GM19023 (cell line): ENCODE measurements around the gene AMH.

ENCODE experiments used
- ATAC-seq: cut with Tn5 transposase; IDR thresholded peaks from one replicate; pipeline ENCODE4 v1.9.1; 2021; ENCODE audit warnings: mild to moderate bottlenecking, moderate library complexity; ENCODE audit not compliant: unreplicated experiment

Gene AMH

DNA sequence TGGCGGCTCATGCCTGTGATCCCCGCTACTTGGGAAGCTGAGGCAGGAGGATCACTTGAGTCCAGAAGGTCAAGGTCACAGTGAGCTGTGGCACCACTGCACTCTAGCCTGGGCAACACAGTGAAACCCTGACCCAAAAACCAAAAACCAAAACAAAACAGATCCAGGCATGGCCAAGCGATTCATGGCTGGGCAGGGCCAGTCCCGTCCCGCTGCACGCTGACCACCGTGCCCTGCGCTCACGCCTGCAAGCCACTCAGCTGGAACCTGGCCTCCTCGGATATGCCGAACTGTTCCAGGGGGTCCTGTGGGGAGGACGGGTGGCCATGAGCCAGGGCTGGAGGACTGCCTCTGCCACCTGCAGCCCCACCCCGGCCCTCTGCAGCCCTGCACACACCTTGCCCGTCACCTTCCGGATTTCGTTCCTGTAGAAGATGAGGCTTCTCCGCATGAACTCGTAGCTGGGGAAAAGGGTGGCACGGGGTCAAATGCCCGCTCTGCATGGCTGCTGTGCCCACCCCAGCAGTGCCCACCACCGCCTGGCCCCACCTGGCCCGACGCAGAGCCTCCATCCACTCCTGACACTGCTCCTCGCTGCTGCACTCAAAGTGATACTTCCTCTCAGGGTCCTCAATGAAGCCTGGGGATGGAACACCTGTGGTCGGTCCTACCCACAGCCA is 15.4 kb upstream of the AMH start:
- no peak for ATAC-seq

DNA sequence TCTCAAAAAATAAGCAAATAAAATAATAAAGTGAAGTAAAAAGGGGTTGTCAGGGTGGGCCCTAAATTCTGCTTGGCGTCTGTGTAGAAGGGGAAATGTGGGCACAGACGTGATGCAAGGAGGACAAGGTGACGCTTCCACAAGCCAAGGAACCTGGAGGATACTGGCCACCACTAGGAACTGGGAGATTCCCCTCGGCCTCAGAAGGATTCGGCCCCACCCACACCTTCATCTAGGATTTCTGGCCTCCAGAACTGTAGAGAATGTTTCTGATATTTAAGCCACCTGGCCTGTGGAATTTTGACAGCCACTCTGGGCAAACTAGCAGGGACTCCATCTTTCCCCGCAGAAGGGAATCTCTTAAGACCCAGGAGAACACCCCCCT is 14.1 kb upstream of the AMH start:
- no peak for ATAC-seq

DNA sequence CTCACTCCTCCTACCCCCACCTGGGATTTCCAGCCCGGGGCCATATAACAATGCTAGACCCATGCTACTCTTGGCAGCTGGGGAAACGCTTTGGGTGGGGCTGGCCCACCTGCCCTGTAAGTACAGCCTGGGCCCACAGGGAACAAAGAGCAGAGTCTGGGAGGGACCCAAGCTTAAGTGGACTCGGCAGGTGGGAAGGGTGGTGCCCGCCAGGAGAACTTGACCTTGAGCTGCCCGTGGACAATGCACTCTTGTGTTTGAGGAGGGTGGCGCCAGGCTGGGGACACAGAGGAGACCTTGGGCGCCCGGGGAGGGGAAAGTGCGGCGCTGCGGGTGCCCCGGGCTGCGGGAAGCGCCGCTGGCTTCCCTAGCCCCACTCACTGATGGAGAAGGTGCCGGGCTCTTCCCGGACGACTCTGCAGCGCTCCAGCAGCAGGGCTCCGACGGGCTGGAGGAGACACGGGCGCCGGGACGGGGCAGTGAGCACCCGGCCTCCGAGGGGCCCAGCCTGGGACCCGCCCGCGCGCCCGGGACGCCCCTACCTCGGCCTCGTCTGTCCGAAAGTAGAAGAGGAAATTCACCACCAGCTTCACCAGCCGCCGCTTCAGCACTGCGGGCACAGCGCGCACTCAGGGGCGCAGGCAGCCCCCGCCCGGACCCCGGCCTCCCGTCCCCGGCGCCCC is 13.6 kb upstream of the AMH start:
- peak; percentile 6 for ATAC-seq

DNA sequence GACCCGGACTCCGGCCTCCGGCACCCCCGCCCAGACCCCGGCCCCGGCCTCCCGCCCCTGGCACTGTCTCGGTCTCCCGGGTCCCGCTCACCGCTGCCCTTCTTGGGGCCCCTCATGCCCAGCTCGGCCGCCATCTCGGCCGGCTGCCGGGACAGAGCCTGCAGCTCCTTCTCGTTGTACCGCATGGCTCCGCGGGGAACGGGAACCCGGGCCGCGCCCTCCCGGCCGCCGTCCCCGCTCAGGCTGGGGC is 13.1 kb upstream of the AMH start:
- no peak for ATAC-seq

DNA sequence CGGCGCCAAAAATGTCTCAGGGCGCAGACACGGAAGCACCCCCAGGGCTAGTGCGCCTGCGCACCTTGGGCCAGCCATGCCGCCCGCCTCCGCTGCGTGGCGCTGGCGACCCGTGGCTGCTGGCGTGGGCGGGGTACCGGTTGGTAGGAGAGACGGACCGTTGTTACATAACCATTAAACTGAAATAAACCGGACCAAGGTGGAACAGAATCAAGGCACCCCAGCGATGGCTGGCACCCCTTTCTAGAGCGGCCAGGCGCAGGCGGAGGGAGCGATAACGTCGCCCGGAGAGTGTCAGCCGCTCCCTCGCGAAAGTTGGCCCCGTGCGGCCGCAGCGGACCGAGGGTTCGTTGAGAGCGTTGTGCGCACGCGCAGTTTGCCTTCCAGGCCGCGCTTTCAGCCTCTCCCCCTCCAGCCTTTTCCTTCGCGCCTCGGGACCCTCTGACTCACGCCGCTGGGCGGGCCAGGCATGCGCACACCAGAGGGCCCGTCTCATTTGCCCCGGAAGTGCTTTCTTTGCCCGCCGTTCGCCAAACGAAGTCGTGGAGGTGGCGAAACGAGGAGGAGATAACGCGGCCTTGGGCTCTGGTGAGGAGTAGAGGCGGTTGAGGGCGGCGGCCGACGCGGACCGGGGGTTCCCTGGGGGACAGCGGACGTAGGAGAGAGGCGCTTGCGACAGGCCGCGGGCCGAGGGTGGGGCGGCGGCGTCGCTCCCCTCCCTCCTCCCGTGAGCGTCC is 12.6 kb upstream of the AMH start, which contains the start of the genes PLEKHJ1 and SF3A2:
TSS of gene PLEKHJ1 (minus strand) at position 16 of the 737 bp plus-strand sequence. CDS start 81 bp downstream, outside the sequence.
TSS of gene SF3A2 (plus strand) at position 511 of the 737 bp plus-strand sequence. CDS start 6,595 bp downstream, outside the sequence.
- ATAC-seq: peak; percentile 78

DNA sequence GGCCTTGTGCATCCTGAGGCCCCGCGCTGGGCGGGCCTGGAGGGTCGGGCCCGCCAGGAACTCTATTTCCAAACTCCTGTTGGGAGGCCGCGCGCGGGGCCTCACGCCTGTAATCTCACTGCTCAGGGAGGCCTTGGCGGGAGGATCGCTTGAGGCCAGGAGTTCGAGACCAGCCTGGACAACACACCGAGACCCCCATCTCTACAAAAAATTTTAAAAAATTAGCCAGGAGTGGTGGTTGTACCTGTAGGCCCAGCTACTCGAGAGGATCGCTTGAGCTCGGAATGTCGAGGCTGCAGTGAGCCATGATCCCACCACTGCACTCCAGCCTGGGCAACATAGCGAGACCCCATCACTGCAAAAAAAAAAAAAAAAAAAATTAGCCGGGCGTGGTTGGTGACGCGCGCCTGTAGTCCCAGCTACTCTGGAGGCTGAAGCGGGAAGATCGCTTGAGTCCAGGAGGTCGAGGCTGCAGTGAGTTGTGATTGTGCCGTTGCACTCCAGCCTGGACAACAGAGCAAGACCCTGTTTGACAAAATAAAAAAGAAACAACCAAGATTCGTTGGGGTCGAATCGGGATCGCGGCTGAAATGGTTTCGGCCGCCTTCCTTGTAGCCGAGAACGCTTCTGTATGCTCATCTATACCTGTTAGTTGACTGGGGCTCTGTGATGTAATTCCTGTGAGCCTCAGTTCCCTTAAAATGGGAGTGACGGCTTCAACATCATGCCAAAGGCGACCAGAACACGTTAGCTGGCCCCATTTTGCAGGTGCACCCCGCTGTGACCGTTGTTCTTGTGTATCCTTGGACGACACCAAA is 11.9 kb upstream of the AMH start:
- ATAC-seq: no peak

DNA sequence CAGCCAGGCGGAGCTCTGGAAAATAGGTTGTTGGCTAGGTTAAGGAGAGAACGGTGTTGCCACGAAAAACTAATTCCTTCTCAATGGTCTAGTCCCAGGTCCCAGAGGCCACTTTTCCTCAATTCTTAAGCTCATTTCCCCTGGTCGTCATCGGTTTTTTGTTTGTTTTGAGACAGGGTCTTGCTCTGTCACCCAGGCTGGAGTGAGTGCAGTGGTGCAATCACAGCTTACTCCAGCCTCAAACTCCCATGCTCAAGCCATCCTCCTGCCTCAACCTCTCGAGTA is 11.3 kb upstream of the AMH start:
- no peak for ATAC-seq

DNA sequence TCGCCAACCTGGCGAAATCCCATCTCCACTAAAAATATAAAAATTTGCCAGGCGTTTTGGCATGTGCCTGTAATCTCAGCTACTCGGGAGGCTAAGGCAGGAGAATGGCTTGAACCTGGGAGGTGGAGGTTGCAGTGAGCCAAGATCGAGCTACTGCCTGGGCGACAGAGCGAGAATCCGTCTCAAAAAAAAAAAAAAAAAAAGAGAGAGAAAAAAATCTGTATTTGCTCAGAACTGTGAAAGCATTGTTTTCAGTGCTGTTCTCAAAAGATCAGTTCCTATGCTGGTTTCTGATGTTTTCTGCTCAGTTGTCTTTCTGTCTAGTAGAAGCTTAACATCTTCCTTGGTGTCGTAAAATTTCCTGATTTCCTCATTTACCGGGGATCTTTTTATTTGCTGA is 9.9 kb upstream of the AMH start:
- no peak for ATAC-seq

DNA sequence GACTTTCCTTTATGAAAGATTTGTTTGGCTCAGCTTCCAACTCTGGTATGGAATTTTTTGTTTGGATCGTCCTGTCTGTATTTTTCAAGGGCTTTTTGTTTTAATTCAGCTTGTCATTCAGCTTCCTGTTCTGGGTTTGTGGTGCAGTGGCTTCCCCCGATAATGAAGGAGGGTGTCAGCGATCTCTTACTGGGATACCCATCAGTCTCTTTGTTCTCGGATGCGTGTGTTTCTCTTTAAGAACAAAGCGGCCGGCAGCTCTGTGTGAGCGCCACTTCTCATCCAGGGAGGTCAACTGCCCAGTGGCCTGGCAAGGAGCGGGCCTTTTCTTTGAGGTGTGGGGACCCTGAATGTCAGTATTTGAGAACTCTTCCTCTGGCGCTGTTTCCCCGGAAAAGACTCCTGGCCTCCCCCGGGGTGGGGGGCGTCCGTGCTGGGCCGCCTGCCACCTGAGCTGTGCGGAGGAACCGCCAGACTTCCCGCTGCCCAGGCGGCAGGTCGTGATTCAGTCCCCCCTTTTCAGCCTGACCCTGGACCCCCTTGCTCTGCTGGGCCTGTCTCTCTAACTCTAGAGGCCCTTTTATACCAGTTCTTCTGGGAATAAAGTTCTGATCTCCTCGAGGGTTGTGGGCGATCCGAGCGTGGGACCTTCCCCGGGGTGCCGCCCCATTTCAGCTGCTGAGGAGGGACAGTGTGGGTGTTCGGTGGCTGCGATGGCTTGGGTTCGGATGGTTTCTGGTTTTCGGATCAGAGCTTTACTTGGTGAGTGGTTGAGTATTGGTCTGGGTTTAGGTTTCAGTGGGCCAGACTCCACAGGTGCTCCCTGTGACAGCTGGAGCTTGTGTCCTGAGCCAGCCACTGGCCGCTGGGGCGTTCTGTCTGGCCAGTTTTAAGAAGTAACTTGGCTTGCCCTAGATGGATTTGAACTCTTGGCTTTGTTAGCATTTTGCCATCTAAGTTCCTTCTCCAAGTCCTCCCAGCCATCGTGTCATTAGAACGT is 9.1 kb upstream of the AMH start:
- no peak for ATAC-seq

DNA sequence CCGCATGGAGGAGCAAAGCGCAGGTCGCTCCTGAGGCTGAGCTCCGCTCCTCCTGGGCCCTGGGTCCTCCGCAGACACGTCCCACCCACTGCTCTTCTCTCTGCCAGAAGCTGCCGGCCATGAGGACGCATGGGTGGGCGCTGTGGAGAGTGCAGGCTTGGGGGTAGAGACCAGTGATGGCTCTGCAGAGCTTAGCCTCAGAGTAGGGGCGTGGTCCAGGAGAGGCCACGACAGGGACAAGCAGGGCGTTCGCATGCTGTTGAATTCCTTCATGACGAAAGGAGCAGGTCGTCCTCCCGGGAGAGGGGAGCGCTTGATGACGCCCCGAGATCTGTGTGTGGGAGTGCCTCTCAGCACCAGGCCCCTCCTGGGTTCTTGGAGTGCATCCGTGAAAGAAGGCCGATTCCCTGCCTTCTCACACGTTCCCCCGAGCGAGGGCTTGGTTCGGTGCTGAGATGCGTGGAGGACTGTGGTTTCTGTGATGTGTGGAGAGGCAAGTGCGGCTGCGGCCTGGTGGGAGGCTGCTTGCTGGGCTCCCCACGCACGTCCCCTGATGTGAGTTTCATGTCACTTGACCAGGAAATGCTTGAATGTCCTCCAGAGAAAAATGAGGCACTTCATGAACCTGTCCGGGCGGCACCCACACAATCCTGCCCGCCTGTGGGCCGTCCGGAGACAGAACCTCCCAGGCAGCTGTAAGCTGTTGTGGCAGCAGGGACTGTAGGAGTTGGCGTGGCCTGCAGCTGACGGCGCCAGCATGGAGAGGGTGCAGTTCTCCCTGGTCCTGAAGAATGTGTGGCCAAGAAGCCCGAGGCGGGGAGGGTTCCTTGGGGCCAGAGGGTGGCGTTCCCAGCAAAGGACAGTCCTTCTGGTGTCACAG is 8.0 kb upstream of the AMH start:
- ATAC-seq: no peak

DNA sequence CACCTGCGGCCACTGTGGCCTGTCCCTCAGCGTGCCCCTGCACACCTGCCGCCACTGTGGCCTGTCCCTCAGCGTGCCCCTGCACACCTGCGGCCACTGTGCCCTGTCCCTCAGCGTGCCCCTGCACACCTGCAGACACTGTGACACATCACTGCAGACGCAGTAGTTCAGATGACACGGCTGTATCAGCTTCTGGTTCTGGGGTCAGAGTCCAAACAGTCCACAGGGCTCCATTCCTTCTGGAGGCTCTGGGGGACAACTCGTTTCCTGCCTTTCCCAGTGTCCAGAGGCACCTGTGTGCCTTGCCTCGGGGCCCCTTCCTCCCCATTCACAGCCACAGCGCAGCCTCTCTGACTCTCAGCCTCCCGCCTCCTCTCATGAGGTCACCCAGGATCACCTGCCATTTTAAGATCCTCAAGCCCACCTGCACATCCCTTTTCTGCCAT is 7.0 kb upstream of the AMH start:
- no peak for ATAC-seq

DNA sequence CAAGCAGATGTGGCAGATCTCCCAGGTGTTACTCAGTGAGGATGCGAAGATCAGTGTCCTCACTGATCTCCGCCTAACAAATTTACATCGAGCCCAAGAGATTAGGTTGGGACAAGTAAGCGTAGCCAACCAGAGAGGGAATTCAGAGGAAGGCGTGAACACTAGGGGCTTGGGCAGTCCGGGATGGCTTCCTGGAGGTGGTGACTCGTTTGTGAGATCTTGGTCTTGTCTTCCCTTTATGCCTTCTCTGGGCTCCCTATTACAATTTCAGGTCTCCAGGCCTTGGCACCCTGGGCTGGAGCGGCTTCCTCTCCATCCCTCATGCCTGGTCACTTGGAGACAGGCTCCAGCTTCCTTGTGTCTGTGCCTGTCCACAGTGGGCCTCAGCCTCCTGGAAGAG is 6.3 kb upstream of the AMH start:
- ATAC-seq: no peak

DNA sequence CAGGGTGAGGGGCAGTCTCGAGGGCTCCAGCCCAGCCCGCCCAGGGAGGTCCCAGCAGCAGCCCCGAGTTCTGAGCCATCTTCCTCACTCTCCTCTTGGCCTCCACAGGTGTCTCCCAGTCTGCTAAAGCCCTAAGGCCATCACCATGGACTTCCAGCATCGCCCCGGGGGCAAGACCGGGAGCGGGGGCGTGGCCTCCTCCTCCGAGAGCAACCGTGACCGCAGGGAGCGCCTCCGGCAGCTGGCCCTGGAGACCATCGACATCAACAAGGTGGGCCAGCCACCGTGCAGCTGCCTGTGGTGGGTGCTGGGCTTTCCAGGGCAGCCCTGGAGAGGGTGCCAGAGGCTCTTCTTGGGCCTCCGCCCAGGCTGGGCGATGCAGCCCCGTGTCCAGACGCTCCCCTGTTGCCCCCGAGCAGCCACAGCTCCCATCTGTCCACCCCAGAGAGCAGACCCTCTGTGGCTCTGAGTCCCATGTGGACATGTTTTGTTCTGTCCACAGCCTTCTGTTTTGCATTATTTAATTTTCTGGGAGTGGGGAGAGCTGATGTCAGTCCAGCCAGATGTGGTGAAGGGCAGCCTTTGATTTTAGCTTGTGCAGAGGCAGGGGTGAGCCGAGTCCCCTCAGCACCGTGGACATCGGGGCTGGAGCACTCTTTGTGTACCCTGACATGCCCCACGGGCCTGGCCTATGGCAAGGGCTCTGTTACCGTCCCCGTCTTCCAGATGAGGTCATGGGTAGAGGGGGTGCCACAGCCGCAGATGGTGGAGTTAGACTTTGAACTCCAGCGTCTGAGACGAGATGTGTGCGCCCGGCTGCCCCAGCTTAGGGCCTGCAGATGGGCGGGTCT is 5.6 kb upstream of the AMH start:
- no peak for ATAC-seq

DNA sequence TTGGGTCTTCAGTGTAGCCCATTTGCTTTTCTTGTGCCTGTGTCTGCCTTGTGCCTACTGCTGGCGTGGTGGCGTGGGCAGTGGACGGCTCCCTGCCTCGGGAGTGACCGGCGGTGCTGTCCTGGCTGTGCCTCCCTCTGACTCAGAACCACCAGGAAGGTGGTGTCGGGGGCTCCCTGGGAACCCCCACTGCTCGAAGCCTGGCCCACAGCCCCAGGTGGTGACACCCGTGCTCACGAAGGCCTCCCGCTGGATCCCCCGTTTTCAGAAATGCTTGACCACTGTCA is 5.1 kb upstream of the AMH start:
- no peak for ATAC-seq

DNA sequence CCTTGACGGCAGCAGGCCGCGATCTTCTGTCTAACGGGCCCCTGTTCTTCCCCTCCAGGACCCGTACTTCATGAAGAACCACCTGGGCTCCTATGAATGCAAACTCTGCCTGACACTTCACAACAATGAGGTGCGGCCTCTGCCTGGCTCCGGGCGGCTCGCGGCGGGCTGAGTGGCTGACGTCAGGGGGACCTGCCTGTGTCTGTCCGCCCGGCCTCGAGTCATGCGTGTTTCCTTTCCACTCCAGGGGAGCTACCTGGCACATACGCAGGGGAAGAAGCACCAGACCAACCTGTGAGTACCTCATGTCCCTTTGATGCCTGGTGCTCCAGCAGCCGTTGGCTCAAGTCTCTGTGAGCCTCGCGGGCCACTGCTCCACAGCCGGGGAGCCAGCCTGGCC is 4.6 kb upstream of the AMH start:
- ATAC-seq: no peak

DNA sequence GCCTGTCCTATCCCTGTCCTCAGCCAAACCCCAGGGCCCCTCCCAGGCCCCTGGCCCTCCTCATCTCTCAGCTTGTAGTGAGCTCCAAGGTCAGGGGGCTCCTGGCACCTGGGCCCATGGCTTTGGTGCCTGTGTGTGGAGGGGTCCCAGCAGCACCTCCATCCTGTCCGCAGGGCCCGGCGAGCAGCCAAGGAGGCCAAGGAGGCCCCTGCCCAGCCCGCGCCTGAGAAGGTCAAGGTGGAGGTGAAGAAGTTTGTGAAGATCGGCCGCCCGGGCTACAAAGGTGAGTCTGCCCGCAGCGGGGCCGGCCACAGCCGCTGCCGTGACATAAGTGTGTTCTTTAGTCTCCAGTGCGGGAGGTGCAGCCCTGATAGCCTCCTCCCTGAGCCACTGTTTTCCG is 3.9 kb upstream of the AMH start:
- no peak for ATAC-seq

DNA sequence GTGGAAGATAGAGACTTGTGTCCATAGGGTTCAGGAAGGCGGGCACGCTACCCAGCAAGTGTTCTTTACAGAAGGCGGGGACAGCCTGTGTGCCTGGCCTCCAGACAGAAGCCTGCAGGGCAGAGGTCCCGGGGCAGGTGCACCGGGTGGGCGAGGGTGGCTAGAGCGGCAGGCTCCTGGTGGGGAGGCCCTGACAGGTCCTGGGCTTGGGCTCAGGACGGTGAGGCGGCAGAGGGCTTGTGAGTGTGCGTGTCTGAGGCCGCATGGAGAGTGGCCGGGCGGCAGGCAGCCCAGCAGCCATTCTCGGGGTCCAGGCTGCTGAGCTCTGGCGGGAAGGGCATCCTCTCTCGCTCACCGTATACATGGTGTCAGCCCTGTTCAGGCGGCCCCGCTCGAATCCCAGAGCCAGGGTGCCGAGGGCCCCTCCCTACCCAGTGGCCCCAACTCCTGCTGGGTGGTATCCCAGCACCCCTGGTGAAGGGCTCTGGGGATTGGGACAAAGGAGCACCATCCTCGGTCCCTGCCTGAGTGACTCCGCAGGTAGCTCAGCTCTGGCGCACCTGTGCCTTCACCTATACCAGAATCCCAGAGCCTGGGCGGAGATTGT is 3.0 kb upstream of the AMH start:
- ATAC-seq: no peak

DNA sequence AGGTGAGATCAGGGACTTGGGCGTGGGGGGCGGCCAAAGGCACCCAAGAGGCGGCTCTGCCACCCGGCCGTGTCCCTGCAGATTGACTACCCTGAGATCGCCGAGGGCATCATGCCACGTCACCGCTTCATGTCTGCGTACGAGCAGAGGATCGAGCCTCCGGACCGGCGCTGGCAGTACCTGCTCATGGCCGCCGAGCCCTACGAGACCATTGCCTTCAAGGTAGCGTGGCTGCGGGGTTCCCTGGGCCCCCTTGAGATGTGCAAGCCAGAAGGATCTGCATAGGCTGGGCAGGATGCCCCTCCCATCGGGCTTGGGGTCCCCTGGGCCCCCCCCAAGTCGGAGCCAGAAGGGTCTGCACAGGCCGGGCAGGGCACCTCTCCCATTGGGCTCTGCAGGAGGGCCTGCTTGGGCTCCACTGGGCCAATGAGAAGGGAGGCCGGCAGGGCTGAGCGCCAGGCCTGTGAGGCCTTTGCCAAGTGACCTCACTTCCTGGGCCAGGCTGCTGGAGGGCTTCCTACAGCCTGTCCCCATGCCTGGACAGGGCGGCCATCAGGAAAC is 2.2 kb upstream of the AMH start:
- ATAC-seq: no peak
